Hepatocyte (in vitro differentiated cells): Measurements from ENCODE around the gene NPIPA7.
"Not testable (repeated sequence)": the region's sequence is repeated elsewhere in the genome, so short reads cannot be mapped to it uniquely, and the experiment has no call there.

Source experiments
- CTCF ChIP-seq: fragments of 200-600 bp; sonication (generic); IDR thresholded peaks from 2 replicates; pipeline ENCODE4 v1.5.1; 2016; ENCODE audit warnings: antibody characterized with exemption, mild to moderate bottlenecking; ENCODE audit not compliant: poor library complexity
- EZH2 ChIP-seq: fragments of 200-600 bp; sonication (generic); IDR thresholded peaks from 2 replicates; pipeline ENCODE4 v1.6.1; 2016; ENCODE audit warnings: antibody characterized with exemption, mild to moderate bottlenecking, borderline replicate concordance
- EZH2phosphoT487 ChIP-seq: fragments of 200-600 bp; sonication (generic); IDR thresholded peaks from one replicate; pipeline ENCODE4 v1.6.1; 2018; ENCODE audit warnings: antibody characterized with exemption, mild to moderate bottlenecking, low read depth, moderate library complexity; ENCODE audit not compliant: unreplicated experiment, severe bottlenecking

GRCh38 chr16:16366552-16367284 is 12.2 kb upstream of the NPIPA7 start:
- TF ChIP-seq CTCF, EZH2, EZH2phosphoT487: not testable (repeated sequence)
